ENCODE data around the gene TRPC4. TPM values are rescaled to one million over a fixed set of nuclear protein-coding genes. Genes with fewer than 3 reads are reported as not detected.

TRPC4 gene
- total RNA-seq, 1 experiment from 2014 or later, result 19.0 TPM

DNA sequence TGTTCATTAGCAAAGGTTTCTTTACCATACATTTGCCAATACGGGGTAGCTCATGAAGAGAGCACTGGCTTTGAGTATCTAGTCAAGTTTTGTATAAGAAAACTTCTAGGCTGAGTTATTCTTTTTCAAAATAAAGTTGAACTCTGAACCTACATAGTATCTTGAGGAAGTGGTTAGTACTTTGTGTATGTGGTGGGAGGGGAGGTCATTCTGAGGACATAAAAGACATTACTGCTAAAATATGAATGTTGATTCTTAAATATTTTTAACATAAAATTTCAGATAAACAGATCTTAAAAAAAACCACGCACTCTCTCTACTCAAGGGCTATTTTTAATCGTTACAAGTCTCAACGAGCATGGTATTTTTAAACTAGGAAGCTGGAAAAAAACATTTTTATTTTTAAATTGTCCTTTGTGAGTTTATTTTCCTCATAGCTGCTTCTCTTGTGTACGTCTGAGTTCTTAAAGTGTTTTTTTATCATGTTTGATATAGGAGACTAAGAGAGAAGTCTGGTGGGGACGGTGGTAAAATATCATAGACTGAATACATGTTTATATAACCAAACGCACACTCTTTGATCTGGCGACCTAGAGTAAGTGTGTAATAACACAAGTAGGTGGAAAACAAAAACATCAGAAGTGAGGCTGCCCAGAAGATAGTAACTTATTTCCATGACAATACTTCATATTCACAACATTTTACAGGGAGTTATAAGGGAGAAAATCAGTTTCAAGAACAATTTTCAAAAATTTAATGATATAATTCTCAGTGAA is 153.0 kb downstream of the TRPC4 start:
- no peaks in the 10 kb centered on the region for H3K79me1 ChIP-seq (ENCODE audit: insufficient read depth, low read depth, low read length, poor library complexity, severe bottlenecking)
- no peak overlapping the region for H3K4ac ChIP-seq (ENCODE audit: low read depth, low read length)
- Mint-ChIP-seq H3K9me3 (peaks cover 2 to 3% of the 10 kb centered on the region in 2 experiments; a peak in 1 of 5 replicates), H3K4me1 (0 out of 4 replicates have a peak, but pooled peaks cover 0 to 5% of the 10 kb centered on the region in 2 experiments), H3K27me3 (ENCODE audit: low read depth) (no peaks in the 10 kb centered on the region), H3K4me3 (no peak overlapping the region), H3K27ac (no peak overlapping the region), H3K36me3 (ENCODE audit: insufficient read depth in 1 of 3, low read depth in 3 of 3) (peaks cover 0 to 11% (median 6%) of the 10 kb centered on the region in 3 experiments; a peak in 6 of 7 replicates)
- no peak overlapping the region for H3K56ac ChIP-seq (ENCODE audit: insufficient read length, low read depth, low read length)
- no peak for DNase-seq
- no peak overlapping the region for H4K8ac ChIP-seq (replicated peaks; ENCODE audit: insufficient read length, low read depth, low read length)
- H3K23me2 ChIP-seq (ENCODE audit: insufficient read length, low read depth, low read length, poor library complexity, severe bottlenecking), result no peaks in the 10 kb centered on the region
- TF ChIP-seq, protein P1, sequence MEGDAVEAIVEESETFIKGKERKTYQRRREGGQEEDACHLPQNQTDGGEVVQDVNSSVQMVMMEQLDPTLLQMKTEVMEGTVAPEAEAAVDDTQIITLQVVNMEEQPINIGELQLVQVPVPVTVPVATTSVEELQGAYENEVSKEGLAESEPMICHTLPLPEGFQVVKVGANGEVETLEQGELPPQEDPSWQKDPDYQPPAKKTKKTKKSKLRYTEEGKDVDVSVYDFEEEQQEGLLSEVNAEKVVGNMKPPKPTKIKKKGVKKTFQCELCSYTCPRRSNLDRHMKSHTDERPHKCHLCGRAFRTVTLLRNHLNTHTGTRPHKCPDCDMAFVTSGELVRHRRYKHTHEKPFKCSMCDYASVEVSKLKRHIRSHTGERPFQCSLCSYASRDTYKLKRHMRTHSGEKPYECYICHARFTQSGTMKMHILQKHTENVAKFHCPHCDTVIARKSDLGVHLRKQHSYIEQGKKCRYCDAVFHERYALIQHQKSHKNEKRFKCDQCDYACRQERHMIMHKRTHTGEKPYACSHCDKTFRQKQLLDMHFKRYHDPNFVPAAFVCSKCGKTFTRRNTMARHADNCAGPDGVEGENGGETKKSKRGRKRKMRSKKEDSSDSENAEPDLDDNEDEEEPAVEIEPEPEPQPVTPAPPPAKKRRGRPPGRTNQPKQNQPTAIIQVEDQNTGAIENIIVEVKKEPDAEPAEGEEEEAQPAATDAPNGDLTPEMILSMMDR (conservative IDR thresholded peaks at IDR 0.05), result no peak
- no peak overlapping the region for H3K14ac ChIP-seq (ENCODE audit: insufficient read depth, low read length)
- no peak overlapping the region for H2BK15ac ChIP-seq (ENCODE audit: low read depth, low read length)
- no peak overlapping the region for H3K27ac ChIP-seq (ENCODE audit: insufficient read length, low read depth, low read length)
- no peak overlapping the region for H3K23ac ChIP-seq (ENCODE audit: insufficient read length, low read depth, low read length)
- H3T11ph ChIP-seq (ENCODE audit: low read length), result no peak overlapping the region
- H4K5ac ChIP-seq (ENCODE audit: insufficient read length, low read depth, low read length), result no peak overlapping the region
- WGBS (ENCODE audit: extremely low coverage, insufficient read length, low lambda C conversion rate), result no CpG with 5 or more reads among the region's 8 CpGs
- H3K9me3 ChIP-seq (ENCODE audit: control insufficient read depth, low read depth, low read length), result no peaks in the 10 kb centered on the region
- H3K4me1 ChIP-seq (ENCODE audit: insufficient read depth, low read length), result no peaks in the 10 kb centered on the region
- no peak overlapping the region for H2BK12ac ChIP-seq (ENCODE audit: insufficient read length, low read depth, low read length)
- no peak overlapping the region for H3K18ac ChIP-seq (ENCODE audit: insufficient read length, low read depth, low read length)
- H2AFZ ChIP-seq (ENCODE audit: low read length), result no peak overlapping the region
- H2BK5ac ChIP-seq (ENCODE audit: insufficient read length, low read length), result no peak overlapping the region
- H3K4me2 ChIP-seq (ENCODE audit: insufficient read depth, insufficient read length, low read length), result no peak overlapping the region
- no peaks in the 10 kb centered on the region for H3K79me2 ChIP-seq (ENCODE audit: insufficient read depth, low read length)
- H4K91ac ChIP-seq (ENCODE audit: insufficient read length, low read depth, low read length), result no peak overlapping the region
- no peak overlapping the region for H2BK120ac ChIP-seq (ENCODE audit: low read depth, low read length, poor library complexity, severe bottlenecking)
- H2AK5ac ChIP-seq (ENCODE audit: insufficient read length, low read length), result no peak overlapping the region
- no peak overlapping the region for H2BK20ac ChIP-seq (ENCODE audit: low read depth, low read length, poor library complexity, severe bottlenecking)
- H3K27me3 ChIP-seq (ENCODE audit: insufficient read depth, low read length), result no peaks in the 10 kb centered on the region
- H4K20me1 ChIP-seq (ENCODE audit: control insufficient read depth, insufficient read depth, insufficient read length), result no peaks in the 10 kb centered on the region
- no peak overlapping the region for H3K9ac ChIP-seq (ENCODE audit: extremely low read depth, insufficient read length, low read length)

Measured in H9 (cell line).